GM18502 (cell line): Measurements from ENCODE around the gene CDH5.

ENCODE experiments used
- ATAC-seq: cut with Tn5 transposase; IDR thresholded peaks from one replicate; pipeline ENCODE4 v1.9.1; 2021; ENCODE audit warnings: mild to moderate bottlenecking; ENCODE audit not compliant: unreplicated experiment, poor library complexity

CDH5 gene

DNA sequence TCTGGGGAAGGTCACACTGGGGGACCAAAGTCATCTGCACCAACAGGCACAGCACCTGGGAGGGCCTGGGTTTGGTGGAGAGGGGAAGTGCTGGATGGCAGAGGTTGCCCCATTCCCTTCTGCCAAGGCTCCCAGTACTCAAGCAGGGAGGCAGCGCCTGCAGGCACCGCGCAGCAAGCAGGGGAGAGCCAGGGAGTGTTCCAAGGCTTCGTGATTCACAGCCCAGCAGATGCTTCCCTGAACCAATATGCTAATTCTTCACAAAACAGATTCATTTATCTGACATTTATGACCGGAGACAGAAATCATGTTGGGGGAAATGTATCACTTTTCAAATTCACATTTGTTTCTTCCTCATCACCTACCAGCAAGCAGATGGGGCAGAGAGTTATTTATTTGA lies 13.4 kb upstream of the CDH5 start:
- ATAC-seq: no peak

DNA sequence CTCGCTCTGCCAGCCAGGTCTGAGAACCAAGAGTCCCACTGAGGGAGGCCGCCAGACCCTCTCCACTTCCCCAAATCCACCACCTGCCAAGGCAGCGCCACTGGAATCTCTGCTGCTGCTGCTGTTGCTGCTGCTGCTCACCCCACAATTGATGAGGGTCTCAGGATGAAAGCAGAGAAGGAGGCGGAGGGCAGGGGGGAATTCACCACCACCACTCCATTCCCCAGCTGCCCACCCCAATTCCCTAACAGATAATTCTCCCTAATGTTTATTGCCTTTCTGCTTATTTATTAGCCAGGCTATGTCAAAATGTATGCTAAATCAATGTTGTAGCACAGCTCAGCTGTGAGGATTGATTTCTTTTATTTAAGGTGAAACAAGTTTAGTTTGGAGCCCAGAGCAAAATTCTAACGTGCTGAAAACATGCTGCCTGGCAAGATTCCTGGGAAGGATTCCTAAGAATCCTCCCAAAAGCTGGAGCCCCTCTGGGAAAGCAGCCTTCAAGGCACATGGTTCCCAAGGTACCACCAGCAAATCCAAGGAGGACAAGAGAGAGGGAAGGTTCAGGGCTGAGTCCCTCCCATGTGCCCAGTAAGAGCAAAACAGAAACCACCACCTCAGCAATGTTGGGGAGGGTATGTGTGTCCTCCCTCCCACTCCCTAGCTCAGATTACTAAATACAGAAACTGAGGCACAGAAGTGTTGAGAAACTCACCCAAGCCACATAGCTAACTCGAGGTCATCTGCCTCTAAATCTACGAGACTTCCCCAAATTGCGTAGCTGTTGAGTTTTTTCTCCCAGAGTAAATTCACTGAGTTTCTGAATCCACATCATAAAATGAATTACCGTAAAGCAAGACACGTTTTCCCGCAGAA lies 12.2 kb upstream of the CDH5 start:
- no peak for ATAC-seq

DNA sequence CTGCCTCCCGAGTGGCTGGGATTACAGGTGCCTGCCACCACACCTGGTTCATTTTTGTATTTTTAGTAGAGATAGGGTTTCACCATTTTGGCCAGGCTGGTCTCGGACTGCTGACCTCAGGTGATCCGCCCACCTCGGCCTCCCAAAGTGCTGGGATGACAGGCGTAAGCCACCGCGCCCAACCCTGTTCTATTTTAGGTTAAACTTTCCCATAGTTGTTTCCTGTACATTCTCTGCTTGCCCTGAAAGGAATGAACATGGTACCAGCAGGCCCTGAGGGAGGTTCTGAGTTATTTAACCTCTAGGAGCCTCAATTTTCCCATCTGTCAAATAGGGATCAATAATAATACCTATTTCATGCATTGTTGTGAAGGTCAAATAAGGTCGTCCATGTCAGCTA lies 11.0 kb upstream of the CDH5 start:
- ATAC-seq: no peak

DNA sequence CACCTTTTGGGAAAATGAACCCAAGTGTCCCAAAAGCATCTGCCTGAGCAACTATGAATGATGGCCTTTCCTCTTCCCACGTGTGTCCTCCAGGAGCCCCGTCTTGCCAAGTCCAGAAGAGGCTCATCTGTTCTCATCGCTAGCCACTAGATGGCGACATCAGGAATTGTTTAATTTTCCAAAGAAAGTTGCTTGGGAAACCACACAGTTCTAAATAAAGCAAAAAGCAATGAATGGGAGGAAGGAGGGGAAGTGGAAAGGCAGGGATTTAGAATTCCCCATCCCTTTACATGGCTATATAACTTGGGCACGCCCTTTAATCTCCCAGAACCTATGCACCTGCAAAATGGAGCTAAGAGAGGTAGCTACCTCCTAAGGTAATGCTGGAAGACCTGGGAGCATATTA lies 9.0 kb upstream of the CDH5 start:
- ATAC-seq: no peak

DNA sequence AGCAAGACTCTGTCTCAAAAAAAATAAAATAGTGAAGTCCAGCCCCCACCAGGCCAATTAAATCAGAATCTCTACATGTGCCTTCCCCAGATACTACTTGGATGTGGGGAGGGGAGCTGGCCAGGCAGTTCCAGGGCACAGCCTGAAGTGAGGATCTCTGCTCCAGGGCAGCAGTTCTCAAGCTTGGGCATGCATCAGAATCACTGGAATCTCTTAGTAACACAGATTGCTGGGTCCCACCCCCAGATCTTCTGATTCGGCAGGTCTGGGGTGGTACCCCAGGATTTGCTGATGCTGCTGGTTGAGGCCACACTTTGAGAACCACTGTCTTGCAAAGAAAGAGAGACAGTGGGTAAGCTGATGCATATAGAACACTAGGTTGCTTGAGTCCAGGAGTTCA lies 8.3 kb upstream of the CDH5 start:
- ATAC-seq: no peak

DNA sequence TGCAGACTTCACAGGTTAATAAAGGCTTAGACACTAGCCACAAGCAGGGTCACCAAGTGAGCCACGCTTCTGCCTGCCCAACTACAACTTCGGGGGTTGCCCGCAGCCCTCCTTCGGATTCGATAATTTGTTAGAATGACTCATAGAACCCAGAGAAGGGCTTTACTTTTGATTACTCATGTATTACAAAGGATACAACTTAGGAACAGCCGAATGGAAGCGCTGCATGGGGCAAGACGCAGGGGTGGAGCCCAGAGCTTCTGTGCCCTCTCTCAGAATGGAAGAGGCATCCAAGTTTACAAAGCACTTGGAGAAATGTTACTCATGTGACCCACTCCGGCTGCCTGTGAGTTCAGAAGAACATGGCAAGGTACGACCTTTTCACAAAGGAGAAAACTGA lies 7.5 kb upstream of the CDH5 start:
- ATAC-seq: no peak

DNA sequence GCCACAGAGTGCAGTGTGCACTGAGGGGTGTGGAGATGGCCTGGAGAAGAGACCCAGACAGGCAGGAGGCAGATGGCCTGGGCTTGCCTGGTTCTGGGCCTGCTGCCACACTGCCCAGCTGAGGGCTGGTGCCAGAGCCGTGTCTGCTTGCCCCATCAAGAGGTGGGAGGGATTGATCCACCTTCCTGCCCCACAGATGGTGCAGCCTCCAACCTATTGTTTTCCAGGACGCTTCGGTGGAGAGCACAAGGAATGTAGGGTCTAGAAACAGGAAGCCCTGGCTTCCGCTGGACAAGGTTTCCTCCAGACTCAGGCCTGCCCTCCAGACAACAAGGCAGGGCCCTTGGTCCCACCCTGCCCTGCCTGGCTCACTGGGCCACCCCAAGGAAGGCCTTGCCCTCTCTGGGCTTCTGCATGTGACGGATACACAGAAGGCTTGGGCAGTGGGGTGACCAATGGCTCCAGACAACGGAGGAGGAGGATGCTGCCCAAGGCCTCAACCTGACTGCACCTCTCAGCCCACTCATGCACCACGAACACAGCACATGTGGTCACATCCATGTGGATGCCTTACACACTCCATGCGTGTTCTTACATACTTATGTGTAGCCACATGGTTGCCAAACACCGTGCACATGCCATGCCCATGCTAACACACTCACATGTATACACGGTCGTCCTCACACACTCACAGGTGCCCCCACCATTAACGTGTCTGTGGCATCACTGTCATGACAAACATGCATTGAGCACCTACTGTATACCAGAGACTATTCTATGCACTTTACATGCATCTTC lies 6.5 kb upstream of the CDH5 start:
- ATAC-seq: no peak

DNA sequence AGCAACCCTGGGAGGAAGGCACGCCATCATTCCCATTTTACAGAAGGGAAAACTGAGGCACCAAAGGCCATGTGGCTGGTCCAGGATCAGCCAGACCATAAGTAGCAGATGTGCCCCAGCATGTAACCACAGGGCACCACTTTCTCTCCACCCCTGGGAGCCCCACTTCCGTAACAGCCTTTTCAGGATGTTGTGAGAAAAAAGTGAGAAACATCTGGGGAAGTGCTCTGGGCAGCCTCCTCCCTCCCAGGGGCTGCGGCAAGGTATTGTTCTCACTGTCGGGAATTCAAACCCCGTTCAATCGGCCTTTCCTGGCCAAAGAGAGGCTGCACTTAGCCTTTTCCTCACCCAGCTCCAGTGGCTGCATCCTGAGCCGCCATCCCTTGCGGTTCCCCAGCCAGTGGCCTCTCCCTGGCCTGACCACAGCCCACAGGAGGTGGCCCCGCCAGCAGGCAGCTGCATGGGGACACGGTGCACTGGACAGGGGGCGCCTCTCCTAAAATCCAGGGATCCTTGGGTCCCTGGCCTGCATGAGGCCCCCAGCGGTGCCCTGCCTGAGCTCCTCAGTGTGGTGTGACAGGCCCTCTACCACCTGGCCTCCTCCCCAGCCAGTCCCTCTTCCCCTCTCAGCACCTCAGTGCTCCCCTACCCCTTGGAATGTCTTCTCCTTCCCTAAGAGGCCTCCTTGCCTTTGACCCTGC lies 5.7 kb upstream of the CDH5 start:
- ATAC-seq: no peak

DNA sequence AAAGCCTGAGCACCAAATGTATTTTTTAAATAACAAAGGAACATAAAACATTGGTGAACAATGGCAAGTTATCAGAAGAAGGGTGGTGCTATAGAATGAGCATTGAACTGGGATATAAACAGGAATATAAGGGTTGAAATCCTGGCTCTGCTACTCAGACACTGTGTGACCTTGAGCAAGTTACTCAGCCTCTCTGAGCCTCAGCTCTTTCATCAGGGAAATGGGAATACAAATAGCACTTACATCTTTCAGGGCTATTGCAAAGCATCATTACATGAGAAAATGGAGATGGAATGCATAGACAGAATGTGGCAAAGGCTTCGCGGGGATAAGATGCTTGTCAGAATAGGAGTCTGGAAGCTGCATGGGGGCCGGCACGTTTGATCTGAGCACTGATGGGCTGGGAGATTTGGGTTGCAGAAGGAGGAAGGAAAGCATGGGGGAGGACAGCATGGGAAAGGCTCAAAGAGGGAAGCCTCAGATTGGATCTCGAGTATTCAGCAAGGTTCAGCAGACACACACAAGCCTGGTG lies 4.8 kb upstream of the CDH5 start:
- no peak for ATAC-seq

DNA sequence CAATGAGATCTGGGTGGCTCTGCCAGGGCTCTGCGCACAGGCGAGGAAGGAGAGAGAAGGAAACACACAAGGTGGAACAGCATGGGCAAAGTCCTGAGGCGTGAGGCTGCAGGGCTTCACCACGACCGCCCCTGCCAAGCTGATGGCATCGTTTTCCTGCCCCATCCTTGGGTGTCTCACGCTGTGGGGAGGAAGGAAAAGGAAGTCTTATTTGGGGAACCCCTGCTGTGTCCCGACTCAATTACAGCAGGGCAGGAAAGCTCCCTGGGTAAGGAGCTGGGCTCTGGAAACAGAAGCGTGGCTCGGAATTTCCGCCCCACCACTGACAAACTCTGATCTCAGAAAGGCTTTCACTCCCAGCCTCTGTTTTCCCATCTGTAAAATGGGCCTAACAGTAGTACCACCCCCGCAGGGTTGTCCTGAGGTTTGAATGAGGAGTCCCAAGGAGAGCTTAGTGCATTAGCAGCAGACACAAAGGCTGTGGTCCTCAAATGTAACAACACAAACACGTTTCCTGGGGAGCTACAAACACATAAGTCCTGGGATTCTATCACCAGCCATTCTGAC lies 3.2 kb upstream of the CDH5 start:
- ATAC-seq: no peak

DNA sequence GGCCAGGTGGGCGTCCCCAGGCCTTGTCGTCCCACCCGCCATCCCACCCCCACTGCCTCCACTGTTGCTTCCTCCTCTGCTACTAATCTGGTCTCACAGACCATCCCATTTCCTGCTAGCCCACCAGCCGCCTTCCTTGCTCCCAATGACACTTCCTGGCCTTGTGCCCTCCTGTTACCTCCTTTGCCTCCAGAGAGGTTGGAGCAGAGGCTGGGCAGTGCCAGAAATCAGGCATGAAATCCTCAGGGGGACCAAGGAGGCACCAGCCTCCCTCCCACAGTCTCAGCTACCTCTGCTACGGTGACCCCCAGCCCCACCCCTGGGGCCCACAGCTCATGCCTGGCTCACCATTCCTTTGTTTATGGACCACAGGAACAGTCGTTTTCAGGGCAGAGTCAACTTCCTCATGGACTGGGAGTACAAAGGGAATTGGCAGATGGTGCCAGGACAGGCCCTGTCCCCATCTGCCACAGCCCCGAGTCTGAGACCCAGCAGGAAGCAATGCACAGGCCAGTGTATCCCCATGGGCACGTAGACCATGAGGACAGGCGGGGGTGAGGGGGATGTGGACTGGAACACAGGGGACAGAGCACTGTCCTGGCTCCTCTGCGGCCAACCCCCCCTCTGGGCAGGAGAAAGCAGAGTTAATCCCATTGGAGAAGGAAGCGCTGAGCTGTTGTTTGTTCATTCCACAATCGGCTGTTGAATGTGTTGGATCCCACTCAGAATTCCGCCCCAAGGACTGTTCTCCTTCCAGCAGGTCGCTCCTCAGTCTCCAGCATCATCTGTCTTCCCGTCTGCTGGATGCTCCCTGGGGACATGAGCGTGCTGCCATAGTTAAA lies 2.2 kb upstream of the CDH5 start:
- ATAC-seq: no peak

DNA sequence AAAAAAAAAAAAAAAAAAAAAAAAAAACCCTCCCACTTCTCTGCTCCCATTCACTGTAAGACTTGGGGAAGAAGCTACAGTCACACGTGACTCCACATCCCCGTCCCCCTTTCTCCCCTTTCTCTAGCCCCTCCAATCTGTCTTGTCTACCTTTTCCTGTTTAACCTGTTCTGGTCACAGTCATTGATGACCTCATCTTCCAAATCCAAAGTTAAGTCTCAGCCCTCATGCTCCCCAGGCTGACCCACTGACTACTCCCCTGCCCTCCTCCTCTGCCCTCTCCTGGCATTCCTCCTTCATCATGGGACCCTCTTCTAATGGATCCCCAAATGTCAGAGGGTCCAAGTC lies 1.6 kb upstream of the CDH5 start:
- no peak for ATAC-seq

DNA sequence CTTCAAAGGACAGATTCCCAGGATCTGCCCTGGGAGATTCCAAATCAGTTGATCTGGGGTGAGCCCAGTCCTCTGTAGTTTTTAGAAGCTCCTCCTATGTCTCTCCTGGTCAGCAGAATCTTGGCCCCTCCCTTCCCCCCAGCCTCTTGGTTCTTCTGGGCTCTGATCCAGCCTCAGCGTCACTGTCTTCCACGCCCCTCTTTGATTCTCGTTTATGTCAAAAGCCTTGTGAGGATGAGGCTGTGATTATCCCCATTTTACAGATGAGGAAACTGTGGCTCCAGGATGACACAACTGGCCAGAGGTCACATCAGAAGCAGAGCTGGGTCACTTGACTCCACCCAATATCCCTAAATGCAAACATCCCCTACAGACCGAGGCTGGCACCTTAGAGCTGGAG lies 840 bp upstream of the CDH5 start:
- no peak for ATAC-seq

DNA sequence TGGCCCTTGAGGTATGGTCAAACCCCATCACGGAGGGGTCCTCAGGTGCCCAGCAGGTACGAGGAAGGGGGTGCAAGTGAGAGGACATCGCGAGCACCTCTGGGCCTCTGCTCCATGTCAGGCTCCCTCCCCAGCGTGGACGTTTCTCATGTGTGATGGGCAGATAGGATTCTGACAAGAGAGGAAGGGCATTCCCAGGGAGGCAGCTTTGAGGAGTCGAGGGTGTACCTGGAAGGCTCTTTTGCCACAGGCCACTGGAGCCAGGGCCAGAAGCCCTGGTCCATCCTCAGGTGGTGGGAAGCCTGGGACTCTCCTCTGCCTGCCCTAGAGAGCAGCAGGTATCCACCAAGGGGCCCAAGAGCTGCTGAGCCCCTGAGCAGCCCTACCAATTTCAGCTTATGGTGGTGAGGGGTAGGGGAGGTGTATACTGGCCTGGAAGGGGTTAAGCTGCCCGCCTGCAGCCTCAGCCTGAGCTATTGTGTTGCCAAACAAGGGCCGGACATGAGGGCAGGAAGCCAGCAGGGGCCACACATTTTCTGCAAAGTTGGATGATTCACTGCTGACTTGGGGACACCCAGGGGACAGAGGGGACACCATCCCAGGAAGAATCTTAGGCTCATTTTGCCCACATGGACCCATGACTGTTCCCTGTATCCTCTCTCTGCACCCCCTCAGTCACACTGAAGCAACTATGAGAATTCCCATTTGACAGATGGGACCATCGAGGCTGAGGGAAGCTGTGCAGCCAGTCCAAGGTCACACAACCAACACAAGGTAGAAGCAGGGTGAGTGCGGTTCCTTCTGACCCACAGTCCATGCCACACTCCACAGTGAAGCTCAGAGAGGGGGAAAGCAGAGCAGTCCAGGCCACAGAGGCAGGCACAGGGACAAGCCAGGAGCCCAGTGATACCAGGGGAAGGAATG lies 1.7 kb downstream of the CDH5 start:
- ATAC-seq: no peak

DNA sequence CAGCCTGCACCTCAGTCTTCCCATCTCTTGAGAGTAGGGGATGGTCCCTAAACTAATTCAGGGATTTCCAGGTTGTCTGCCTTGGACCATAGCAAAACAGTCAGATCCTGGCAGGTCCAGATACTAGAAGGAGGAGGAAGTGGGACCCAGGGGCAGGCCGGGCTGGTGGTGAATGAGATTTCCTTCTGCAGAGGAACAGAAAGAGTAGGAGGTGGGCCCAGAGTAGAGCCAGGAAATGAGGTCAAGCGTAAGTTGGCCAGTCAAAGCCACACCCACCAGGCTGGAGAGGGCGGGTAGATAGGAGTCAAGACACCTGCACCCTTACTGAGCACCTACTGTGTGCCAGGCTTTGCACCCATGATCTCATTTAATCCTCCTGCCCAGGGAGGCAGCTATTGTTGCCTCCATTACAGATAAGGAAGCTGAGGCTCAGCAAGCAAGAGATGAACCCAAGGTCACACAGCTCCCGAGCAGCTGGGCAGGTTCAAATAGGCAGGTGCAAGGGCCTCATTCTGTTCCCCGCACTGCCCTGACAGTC lies 2.6 kb downstream of the CDH5 start:
- no peak for ATAC-seq

DNA sequence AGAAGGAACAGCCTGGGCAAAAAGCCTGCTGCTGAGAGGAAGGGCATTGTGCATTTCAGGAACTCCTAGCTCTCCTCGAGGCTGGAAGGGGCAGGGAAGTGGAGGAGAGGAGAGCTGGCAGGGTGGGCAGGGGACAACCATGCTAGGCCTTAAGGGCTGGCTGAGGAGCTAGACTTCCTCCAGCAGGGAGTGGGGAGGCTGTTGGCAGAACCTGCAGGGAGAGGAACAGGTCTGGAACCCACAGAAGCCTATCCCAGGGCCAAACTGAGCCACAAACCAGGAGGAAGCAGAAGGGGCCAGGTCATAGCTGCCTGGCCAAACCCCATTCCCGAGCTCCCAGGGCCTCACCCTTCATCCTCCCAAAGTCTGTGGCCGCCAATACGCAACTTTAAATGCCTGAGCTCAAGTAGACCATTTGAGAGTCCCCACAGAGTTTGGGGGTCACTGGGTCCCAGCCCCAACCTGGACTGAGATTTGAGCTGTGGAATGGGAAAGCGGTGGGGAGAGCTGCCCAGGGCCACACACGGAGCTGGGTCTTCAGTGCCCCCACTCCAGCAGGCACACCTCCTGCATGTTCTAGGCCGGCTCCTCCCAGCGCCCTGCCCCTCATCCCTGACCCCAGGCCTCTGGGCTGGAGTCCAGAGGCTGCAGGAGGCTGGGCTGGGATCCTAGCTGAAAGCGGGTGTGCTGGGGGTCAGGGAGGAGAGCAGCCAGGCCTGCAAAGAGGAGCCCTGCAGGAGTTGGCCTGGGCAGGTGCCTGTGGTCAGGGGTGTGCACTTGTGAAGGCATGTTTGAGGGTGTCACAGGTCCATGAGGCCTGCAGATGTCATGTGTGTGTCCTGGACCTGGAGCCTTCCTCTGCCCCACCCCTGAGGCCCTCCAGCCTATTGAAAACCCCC lies 4.5 kb downstream of the CDH5 start:
- no peak for ATAC-seq

DNA sequence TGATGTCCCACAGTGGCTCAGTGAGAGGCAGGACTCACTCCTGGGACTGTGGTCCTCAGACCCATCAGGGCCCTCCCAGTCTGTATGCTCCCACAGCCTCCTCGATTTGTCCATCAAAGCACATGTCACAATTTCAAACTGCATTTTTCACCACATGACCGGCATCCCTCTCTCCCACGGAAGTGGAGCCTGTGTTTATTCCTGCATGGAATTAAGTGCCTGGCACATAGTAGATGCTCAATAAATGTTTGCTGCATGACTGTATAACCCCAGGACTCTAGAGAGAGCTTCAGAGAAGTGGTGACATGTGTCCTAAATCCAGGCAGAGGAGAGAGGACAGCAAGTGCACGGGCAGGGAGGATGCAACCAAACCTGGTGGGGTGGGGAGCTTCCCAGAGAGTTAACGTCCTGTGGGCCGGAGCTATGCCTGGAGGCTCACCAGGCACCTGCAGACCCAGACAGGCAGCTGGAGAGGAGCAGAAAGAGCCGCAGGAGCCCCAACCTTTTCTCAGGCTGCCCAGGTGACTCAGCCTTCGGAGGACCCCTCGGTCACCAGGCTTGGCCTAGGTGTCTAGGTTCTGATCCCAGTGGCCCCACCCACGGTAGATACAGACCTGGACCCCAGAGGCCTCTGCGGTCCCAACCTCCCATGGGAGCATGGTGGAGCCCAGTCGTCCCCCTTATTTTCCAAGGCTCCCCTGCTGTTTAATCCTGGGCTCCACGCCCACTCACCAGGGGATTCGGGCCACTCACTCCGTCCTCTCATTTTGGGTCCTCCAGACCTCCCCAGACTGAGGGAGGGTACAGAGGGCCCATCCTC lies 5.8 kb downstream of the CDH5 start:
- no peak for ATAC-seq
